Small intestine (tissue), 7 donors: ENCODE data around the gene MEGF6. TPM values are rescaled to one million over a fixed set of nuclear protein-coding genes. Genes with fewer than 3 reads are reported as not detected.

Experiments
- DNase-seq, 2 donors: peaks; one replicate each; pipeline versions ENCODE4 v3.0.0 to v3.0.0-alpha.2; 2013
- FAIRE-seq: peaks from 2 replicates; lab custom pipeline; 2012; peaks lifted over from hg19 to GRCh38; lab: Jason Lieb, UNC
- H3K27ac ChIP-seq, 3 donors: one replicate each; pipeline ENCODE4 v1.5.1; 2013; ENCODE audit warnings: low read length in 2 of 3, mild to moderate bottlenecking in 2 of 3, control low read depth in 1 of 3, inconsistent platforms in 1 of 3, low read depth in 1 of 3, moderate library complexity in 1 of 3
- H3K27me3 ChIP-seq, 3 donors: one replicate each; pipeline ENCODE4 v1.6.1; 2013; ENCODE audit warnings: low read length in 3 of 3, inconsistent platforms in 1 of 3; ENCODE audit not compliant: control insufficient read depth in 3 of 3, insufficient read depth in 3 of 3
- H3K36me3 ChIP-seq, 3 donors: one replicate each; pipeline ENCODE4 v1.6.1; 2013; ENCODE audit warnings: low read length in 3 of 3, inconsistent platforms in 1 of 3, low read depth in 1 of 3, mild to moderate bottlenecking in 1 of 3, moderate library complexity in 1 of 3; ENCODE audit not compliant: control insufficient read depth in 3 of 3, insufficient read depth in 2 of 3
- H3K4me1 ChIP-seq, 3 donors: one replicate each; pipeline ENCODE4 v1.6.1; 2013; ENCODE audit warnings: low read length in 2 of 3, inconsistent platforms in 1 of 3, low read depth in 1 of 3, mild to moderate bottlenecking in 1 of 3, moderate library complexity in 1 of 3; ENCODE audit not compliant: control insufficient read depth in 3 of 3, insufficient read depth in 2 of 3
- H3K4me3 ChIP-seq, 3 donors: one replicate each; pipeline ENCODE4 v1.5.1; 2013; ENCODE audit warnings: low read length in 3 of 3, control low read depth in 1 of 3, inconsistent platforms in 1 of 3, low read depth in 1 of 3, mild to moderate bottlenecking in 1 of 3, moderate library complexity in 1 of 3
- H3K9me3 ChIP-seq, 2 donors: one replicate each; pipeline ENCODE4 v1.6.1; 2013; ENCODE audit warnings: low read depth in 1 of 2, low read length in 1 of 2; ENCODE audit not compliant: control insufficient read depth in 2 of 2, insufficient read depth in 1 of 2
- WGBS, 3 donors: extraction: QIAGEN DNeasy Blood & Tissue Kit; methylation state at CpG; one replicate each; pipeline ENCODE4 v1.1.7; 2013; 5-methylcytosine and 5-hydroxymethylcytosine counted together
- polyA plus RNA-seq, 4 donors: library from polyadenylated mRNA; stranded (reverse) in 3 of 4; unstranded in 1 of 4; fragments of 200-250 nt in 3 of 4; fragments of 120-200 nt in 1 of 4; gene quantifications; one replicate each; pipeline versions ENCODE4 v1.2.1 to v1.2.3, GENCODE V29; 2013
- donor health status: healthy with polysubstance abuse.
- donor health status: control.
- donor health status: control.
- donor health status: Bipolar disorder and iron deficiency.
- donor health status: healthy.

Gene MEGF6
- polyA plus RNA-seq, 4 donors, result 0.45 to 5.8 (median 3.7) TPM

DNA sequence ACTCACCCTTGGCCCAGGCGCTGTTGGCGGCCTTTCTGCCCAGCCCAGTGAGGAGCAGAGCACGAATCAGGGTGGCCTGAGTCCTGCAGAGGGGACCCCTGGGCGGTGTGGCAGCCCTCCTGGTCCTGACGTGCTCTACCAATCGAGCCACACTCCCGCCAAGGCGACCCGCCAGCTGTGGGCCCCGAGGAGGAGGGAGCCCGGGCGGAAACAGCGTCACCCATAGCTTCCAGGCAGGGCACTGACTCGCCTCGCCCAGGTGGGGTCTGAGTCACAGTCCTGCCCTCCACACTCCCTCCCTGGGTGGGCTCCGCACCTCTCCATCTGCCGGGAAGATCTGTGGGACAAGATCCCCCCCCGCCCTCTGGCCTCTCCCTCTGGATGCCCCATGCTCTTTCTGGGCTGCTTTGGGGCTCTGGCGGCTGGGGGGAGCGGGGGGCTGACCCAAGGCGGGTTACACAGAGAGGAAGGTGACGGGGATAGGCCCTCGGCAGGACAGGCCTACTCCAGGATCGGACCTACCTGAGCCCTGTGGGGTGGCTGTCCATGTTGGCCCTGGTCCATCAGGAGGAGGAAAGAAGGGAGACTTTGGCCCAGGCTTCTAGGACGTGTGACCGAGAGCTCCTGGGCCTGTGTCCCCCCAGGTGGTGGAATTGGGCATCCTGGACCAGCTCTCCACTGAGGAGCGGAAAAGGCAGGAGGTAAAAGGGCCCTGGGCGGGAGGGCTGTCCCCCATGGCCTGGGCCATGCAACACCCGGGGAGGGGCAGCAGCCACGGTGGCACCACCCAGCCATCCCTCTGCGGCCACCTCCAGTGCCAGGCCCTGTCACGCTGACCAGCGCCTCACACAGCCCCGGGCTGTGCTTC, 142.8 kb downstream of the MEGF6 start:
- FAIRE-seq, result no peak
- no peak overlapping the region for H3K4me3 ChIP-seq
- 82 to 87% (median 83%) methylated on average over 27 to 34 of the region's 34 CpGs for WGBS, 3 donors
- H3K4me1 ChIP-seq, result peaks cover 0 to 16% (median 0%) of the 10 kb centered on the region in 3 donors
- no peaks in the 10 kb centered on the region for H3K9me3 ChIP-seq
- H3K36me3 ChIP-seq, result peaks cover 3 to 97% (median 9%) of the 10 kb centered on the region in 3 donors
- no peak overlapping the region for H3K27ac ChIP-seq
- no peak for DNase-seq
- no peaks in the 10 kb centered on the region for H3K27me3 ChIP-seq

DNA sequence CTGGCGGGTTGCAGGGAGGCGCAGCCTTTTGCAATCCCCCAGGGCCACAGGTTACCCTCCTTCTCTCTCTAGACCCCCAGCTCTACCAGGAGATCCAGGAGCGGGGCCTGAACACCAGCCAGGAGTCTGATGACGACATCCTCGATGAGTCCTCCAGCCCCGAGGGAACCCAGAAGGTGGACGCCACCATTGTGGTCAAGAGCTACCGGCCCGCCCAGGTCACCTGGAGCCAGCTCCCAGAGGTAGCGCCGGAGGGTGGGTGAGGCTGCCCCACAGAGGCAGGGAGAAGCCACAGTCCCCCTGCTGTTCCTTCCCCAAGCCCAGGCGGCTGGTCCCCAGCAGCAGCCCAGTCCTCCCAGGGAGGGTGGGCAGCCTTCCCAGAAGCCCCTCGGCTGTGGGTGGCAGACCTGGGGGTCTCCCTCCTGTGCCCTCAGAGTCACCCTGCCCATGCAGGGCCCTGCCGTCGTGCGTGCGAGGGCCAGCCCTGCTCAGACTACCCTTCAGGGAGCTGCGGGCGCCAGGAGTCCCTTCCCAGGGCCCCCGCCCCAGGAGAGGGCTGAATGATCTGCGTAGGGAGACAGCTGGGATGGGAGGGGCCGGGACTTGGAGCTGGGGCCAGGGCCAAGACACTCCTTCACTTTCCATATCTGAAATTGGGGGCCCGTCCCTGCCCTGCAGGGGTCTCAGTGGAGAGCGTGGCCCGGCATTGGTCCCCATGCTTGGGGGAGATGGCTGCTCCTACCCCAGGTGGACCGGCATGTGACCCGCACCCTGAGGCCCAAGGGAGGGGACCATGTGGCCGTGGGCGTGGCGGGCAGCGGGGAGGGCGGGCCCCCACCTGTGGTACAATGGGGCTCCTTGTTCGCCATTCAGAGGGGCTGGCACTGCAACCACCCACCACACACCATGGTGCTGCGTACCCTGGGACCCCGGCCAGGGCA, 143.9 kb downstream of the MEGF6 start:
- no peak overlapping the region for H3K27ac ChIP-seq
- DNase-seq, result no peak
- no peak overlapping the region for H3K4me3 ChIP-seq
- H3K4me1 ChIP-seq, result peaks cover 0 to 16% (median 0%) of the 10 kb centered on the region in 3 donors
- WGBS, 3 donors, result 82 to 86% (median 83%) methylated on average over 33 to 35 of the region's 35 CpGs
- no peaks in the 10 kb centered on the region for H3K27me3 ChIP-seq
- peaks cover 3 to 97% (median 5%) of the 10 kb centered on the region in 3 donors for H3K36me3 ChIP-seq
- FAIRE-seq, result no peak
- no peaks in the 10 kb centered on the region for H3K9me3 ChIP-seq

DNA sequence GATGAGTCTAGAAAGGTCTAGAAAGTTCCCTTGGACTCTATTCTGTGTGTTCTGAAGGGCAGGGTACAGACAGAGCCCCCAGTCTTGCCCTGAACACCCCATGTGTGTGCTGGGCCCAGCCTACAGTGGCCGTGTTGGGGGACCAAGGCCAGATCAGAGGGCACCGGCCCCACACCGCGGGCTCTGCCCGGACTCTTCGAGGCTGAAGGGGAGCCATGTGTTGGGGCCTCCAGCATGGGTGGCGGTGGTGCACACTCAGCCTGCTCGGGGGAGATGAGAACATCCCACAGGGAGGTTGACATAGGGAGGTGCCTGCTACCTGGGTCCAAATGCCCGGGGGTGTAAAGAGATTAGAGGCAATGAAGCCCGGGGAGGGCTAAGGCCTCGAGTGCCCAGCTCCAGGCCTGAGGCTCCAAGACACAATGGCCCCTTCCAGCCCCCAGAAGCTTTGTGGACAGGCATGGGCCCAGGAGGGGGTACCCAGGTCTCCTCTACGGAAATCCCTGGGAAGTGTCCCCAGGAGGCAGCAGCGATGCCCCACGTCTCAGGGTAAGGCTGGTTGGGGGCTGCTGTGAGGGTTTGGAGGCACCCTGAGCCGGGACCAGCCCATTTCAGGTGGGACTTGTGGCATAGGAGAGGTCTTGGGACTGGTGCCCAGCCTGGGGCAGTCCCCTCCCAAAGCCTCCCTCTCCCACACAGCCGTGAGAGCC, 144.8 kb downstream of the MEGF6 start:
- peaks cover 0 to 13% (median 0%) of the 10 kb centered on the region in 3 donors for H3K4me1 ChIP-seq
- H3K4me3 ChIP-seq, result no peak overlapping the region
- no peak overlapping the region for H3K27ac ChIP-seq
- no peaks in the 10 kb centered on the region for H3K27me3 ChIP-seq
- no peak for FAIRE-seq
- no peaks in the 10 kb centered on the region for H3K9me3 ChIP-seq
- no peak for DNase-seq
- 84 to 90% (median 89%) methylated on average over 16 of the region's 16 CpGs for WGBS, 3 donors
- H3K36me3 ChIP-seq, result peaks cover 3 to 96% (median 5%) of the 10 kb centered on the region in 3 donors

DNA sequence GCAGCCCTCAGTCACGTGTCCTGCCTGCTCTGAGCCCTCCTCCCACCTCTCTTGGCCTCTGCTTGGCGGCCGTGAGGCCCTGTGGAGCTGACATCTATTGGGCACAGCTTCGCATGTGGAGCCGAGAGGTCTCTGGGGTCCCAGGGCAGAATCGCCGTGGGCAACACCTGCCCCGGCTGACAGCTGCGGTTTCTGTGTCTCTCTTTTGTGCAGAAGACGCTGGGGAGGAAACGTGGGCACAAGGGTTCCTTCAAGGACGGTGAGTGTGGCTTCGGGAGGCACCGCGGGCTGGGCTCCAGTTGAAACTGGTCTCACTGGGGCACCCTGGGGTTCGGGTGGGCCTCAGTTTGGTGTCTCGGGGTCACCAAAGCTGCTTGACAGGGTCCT, 145.4 kb downstream of the MEGF6 start:
- H3K4me3 ChIP-seq, result no peak overlapping the region
- H3K4me1 ChIP-seq, result peaks cover 0 to 13% (median 0%) of the 10 kb centered on the region in 3 donors
- H3K27me3 ChIP-seq, result no peaks in the 10 kb centered on the region
- no peaks in the 10 kb centered on the region for H3K9me3 ChIP-seq
- DNase-seq (no peak), FAIRE-seq (no peak)
- WGBS, 3 donors, result 69 to 93% (median 80%) methylated on average over 17 of the region's 17 CpGs
- no peak overlapping the region for H3K27ac ChIP-seq
- peaks cover 3 to 96% (median 5%) of the 10 kb centered on the region in 3 donors for H3K36me3 ChIP-seq

DNA sequence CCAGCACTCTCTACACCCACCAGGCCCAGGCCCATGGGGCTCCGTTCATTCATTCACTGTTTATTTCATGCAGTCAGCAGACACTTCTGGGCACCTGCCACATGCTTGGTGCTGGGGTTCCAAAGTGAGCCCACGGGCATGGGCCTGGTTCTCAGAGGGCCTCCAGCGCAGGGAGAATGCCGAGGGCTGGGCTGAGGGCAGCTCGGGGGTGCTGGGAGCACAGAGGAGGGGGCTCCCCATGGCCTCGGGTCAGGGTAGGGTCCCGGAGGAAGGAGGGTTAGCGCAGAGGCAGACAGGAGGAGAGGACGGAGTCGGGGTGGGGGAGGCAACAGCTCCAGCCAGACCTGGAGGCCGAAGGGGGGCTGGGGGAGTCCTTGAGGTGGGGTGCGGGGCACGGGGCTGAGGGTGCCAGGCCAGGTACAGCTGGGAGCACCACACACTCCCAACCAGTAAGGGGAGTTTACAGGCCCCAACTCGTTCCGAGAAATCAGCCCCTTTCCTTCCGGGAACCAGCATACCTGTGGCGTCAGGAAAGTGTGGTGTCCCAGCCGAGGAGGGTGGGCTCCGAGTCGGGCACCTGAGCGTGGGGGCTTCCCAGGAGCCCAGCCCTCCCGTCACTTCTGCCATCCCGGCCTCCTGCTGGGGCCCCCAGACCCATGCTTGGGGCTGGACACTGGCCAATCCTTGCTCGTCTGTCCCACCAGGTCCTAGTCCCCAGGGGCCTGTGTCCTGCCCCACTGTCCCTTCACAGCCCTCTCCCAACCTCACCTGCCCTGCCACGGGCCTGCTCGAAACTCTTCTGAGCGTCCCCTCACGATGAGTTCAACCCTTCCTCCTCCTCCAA, 146.0 kb downstream of the MEGF6 start:
- Histone ChIP-seq H3K36me3 (peaks cover 3 to 94% (median 5%) of the 10 kb centered on the region in 3 donors), H3K4me3 (no peak overlapping the region), H3K27me3 (no peaks in the 10 kb centered on the region), H3K4me1 (peaks cover 0 to 14% (median 0%) of the 10 kb centered on the region in 3 donors), H3K27ac (no peak overlapping the region), H3K9me3 (no peaks in the 10 kb centered on the region)
- DNase-seq (no peak), FAIRE-seq (no peak)
- WGBS, 3 donors, result 80 to 87% (median 86%) methylated on average over 26 to 28 of the region's 28 CpGs

DNA sequence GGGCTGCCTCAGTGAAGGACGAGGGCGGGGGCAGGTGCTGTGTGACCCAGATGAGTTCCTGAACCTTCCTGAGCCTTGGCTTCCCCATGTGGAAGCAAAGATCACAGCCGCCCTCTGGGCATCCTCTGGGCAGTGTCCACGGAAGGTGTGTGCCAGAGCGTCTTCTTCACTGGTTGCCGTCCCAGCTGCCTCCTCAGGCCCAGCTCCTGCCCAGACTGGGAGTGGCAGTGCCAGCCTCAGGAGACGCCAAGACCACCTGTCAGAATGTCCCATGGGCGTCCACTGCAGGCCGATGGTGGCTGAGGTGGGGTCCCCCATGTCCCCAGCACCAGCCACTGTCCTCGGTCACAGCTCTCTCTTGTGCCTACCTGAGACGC, 146.7 kb downstream of the MEGF6 start:
- H3K36me3 ChIP-seq, result peaks cover 3 to 88% (median 5%) of the 10 kb centered on the region in 3 donors
- H3K27ac ChIP-seq, result no peak overlapping the region
- no peaks in the 10 kb centered on the region for H3K27me3 ChIP-seq
- FAIRE-seq (no peak), DNase-seq (no peak)
- H3K9me3 ChIP-seq, result no peaks in the 10 kb centered on the region
- no peak overlapping the region for H3K4me3 ChIP-seq
- WGBS, 3 donors, result 89 to 98% (median 89%) methylated on average over 11 of the region's 11 CpGs
- peaks cover 0 to 21% (median 0%) of the 10 kb centered on the region in 3 donors for H3K4me1 ChIP-seq

DNA sequence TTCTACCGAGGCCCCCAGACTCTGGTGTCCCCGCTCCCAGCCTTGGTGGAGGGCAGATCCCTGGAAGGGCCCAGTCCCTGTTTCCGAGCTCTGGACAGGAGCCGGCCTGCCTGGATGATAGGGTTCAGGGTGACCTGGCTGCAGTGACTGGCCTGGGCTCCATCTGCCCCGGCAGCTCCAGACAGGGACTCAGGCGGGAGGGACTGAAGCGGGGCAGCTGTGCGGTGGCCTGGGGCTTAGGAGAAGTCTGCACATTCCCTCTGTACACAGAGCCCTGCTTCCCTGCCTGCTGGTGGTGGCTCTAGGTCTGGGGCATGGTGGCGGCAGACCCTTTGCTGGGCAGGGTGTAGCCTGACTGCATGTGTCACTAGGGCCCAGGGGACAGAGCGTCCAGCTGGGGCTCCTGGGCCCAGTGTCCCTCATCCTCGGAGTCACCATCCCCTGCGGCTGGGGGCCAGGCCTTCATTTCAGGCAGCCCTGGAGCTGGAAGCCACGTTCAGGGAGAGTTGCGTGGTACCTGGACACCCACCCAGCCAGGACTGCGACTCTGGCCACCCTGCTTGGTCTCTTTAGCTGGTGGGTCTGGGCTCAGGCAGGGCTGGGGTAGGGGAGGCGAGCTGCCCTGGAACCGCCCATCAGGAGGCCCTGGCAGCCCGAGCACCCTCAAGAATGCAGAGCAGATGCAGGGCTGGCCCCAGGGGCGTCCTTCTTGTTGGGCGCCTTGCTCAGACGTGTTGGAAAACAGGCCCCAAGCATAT, 147.2 kb downstream of the MEGF6 start:
- Histone ChIP-seq H3K27ac (no peak overlapping the region), H3K36me3 (peaks cover 3 to 83% (median 5%) of the 10 kb centered on the region in 3 donors), H3K4me3 (no peak overlapping the region), H3K4me1 (peaks cover 0 to 27% (median 0%) of the 10 kb centered on the region in 3 donors), H3K27me3 (no peaks in the 10 kb centered on the region), H3K9me3 (no peaks in the 10 kb centered on the region)
- DNase-seq, result no peak
- no peak for FAIRE-seq
- WGBS, 3 donors, result 83 to 89% (median 88%) methylated on average over 21 of the region's 21 CpGs
